Esophagus squamous epithelium (tissue), 4 donors: Measurements from ENCODE around the gene SLC24A4.

ENCODE experiments used
- POLR2A ChIP-seq, 4 donors: fragments of 450-650 bp; IDR thresholded peaks; one replicate each; pipeline ENCODE4 v1.6.1; 2017; ENCODE audit warnings: antibody characterized with exemption in 4 of 4, mild to moderate bottlenecking in 4 of 4, moderate library complexity in 3 of 4
- TF ChIP-seq, protein P1 (sequence below), 6 experiments: fragments of 450-650 bp in 4 of 6; fragments of 200-600 bp in 2 of 6; sonication (generic) in 2 of 6; IDR thresholded peaks; one replicate each; pipeline ENCODE4 v1.5.1; 2016 to 2019; ENCODE audit warnings: antibody characterized with exemption in 6 of 6, mild to moderate bottlenecking in 4 of 6, moderate library complexity in 4 of 6

DNA sequence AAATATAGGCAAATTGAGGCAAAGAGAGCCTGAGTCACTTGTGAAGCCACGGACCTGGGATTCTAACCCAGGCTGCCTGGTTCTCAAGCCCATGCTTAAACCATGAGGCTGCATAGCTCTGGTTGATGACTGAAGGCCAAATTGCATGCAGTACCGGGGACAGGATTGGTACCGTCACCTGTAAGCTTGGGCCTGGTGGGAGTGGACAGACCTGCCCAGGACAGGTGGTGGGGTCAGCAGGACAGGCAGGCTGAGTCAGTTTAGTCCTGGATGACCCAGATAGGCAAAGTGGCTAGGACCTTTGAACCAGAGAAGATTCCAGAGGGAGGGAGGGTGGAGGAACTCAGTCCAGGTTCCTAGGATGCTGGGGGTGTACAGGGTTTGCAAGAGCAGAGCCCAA lies 216.5 kb downstream of the SLC24A4 start:
- TF ChIP-seq, protein P1, sequence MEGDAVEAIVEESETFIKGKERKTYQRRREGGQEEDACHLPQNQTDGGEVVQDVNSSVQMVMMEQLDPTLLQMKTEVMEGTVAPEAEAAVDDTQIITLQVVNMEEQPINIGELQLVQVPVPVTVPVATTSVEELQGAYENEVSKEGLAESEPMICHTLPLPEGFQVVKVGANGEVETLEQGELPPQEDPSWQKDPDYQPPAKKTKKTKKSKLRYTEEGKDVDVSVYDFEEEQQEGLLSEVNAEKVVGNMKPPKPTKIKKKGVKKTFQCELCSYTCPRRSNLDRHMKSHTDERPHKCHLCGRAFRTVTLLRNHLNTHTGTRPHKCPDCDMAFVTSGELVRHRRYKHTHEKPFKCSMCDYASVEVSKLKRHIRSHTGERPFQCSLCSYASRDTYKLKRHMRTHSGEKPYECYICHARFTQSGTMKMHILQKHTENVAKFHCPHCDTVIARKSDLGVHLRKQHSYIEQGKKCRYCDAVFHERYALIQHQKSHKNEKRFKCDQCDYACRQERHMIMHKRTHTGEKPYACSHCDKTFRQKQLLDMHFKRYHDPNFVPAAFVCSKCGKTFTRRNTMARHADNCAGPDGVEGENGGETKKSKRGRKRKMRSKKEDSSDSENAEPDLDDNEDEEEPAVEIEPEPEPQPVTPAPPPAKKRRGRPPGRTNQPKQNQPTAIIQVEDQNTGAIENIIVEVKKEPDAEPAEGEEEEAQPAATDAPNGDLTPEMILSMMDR (IDR thresholded peaks at IDR 0.05) = no peak
- no peak for TF ChIP-seq POLR2A (IDR thresholded peaks at IDR 0.05)
